HEK293 (cell line): Measurements from ENCODE around the gene CNBP.

ENCODE experiments used
- CTCF ChIA-PET: fragments of 350-600 bp; formaldehyde crosslinking; extraction: SDS; loops from one replicate; lab custom pipeline; 2021; ENCODE audit warnings: antibody characterized with exemption; lab: Yijun Ruan, JAX
- POLR2A ChIA-PET: fragments of 300-600 bp; formaldehyde crosslinking; extraction: SDS; loops from one replicate; lab custom pipeline; 2020; ENCODE audit warnings: antibody characterized with exemption, inconsistent platforms; lab: Yijun Ruan, JAX
- H3K27ac ChIP-seq: fragments of 200-500 bp; sonication (Bioruptor generic); 2 replicates; pipeline ENCODE4 v1.5.1; 2014; ENCODE audit warnings: low read depth, low read length, control low read depth, inconsistent platforms; ENCODE audit errors: extremely low read depth
- H3K36me3 ChIP-seq, 2 experiments: fragments of 200-500 bp in 1 of 2; sonication (Bioruptor generic) in 1 of 2; 1 replicate in 1 of 2; 2 replicates in 1 of 2; pipeline ENCODE4 v1.5.1; 2014 to 2017; ENCODE audit warnings: inconsistent platforms in 2 of 2, low read length in 2 of 2; ENCODE audit not compliant: control insufficient read depth in 2 of 2, insufficient read depth in 1 of 2
- H3K4me1 ChIP-seq: fragments of 200-500 bp; sonication (Bioruptor generic); 2 replicates; pipeline ENCODE4 v1.5.1; 2014; ENCODE audit warnings: mild to moderate bottlenecking, low read length, inconsistent platforms; ENCODE audit not compliant: control insufficient read depth, insufficient read depth
- H3K4me3 ChIP-seq: 2 replicates; pipeline ENCODE4 v1.5.1; 2011; ENCODE audit warnings: low read depth, mild to moderate bottlenecking, control low read depth, low read length, moderate library complexity
- H3K9me3 ChIP-seq: fragments of 200-500 bp; sonication (Bioruptor generic); 2 replicates; pipeline ENCODE4 v1.5.1; 2014; ENCODE audit warnings: low read depth, low read length, inconsistent platforms; ENCODE audit not compliant: control insufficient read depth, insufficient read depth
- FEZF1 ChIP-seq: fragments of 450-650 bp; formaldehyde crosslinking; IDR thresholded peaks from 2 replicates; pipeline ENCODE4 v1.5.1; 2016; ENCODE audit warnings: missing biosample characterization, missing genetic modification characterization
- GLIS1 ChIP-seq: fragments of 450-650 bp; formaldehyde crosslinking; IDR thresholded peaks from 2 replicates; pipeline ENCODE4 v1.5.1; 2016; ENCODE audit warnings: missing biosample characterization, missing genetic modification characterization
- SCRT2 ChIP-seq: fragments of 450-650 bp; formaldehyde crosslinking; IDR thresholded peaks from 2 replicates; pipeline ENCODE4 v1.5.1; 2016; ENCODE audit warnings: missing biosample characterization, missing genetic modification characterization
- TRIM28 ChIP-seq: IDR thresholded peaks from 2 replicates; pipeline ENCODE4 v1.6.1; 2011; ENCODE audit warnings: low read length, control low read depth, borderline replicate concordance
- ZBTB21 ChIP-seq: fragments of 450-650 bp; formaldehyde crosslinking; IDR thresholded peaks from 2 replicates; pipeline ENCODE4 v1.5.1; 2017; ENCODE audit warnings: missing biosample characterization, missing genetic modification characterization
- ZNF335 ChIP-seq: fragments of 450-650 bp; formaldehyde crosslinking; conservative IDR thresholded peaks from 2 replicates; pipeline ENCODE4 v1.5.1; 2016; ENCODE audit warnings: missing biosample characterization, missing genetic modification characterization
- ZNF514 ChIP-seq: fragments of 450-650 bp; formaldehyde crosslinking; IDR thresholded peaks from 2 replicates; pipeline ENCODE4 v1.5.1; 2016; ENCODE audit warnings: missing biosample characterization, missing genetic modification characterization
- ZNF518A ChIP-seq: fragments of 450-650 bp; formaldehyde crosslinking; conservative IDR thresholded peaks from 2 replicates; pipeline ENCODE4 v1.5.1; 2016; ENCODE audit warnings: low read depth, missing biosample characterization, missing genetic modification characterization
- ZNF76 ChIP-seq: fragments of 450-650 bp; formaldehyde crosslinking; IDR thresholded peaks from 2 replicates; pipeline ENCODE4; 2016; ENCODE audit warnings: low read depth, missing biosample characterization, missing genetic modification characterization, borderline replicate concordance
- ZNF768 ChIP-seq: fragments of 450-650 bp; formaldehyde crosslinking; IDR thresholded peaks from 2 replicates; pipeline ENCODE4 v1.5.1; 2018; ENCODE audit warnings: missing biosample characterization, mild to moderate bottlenecking, missing genetic modification characterization
- TF ChIP-seq, protein P1 (sequence below): fragments of 450-650 bp; formaldehyde crosslinking; IDR thresholded peaks from 2 replicates; pipeline ENCODE4 v1.5.1; 2016; ENCODE audit warnings: missing biosample characterization, missing genetic modification characterization

Gene CNBP

DNA sequence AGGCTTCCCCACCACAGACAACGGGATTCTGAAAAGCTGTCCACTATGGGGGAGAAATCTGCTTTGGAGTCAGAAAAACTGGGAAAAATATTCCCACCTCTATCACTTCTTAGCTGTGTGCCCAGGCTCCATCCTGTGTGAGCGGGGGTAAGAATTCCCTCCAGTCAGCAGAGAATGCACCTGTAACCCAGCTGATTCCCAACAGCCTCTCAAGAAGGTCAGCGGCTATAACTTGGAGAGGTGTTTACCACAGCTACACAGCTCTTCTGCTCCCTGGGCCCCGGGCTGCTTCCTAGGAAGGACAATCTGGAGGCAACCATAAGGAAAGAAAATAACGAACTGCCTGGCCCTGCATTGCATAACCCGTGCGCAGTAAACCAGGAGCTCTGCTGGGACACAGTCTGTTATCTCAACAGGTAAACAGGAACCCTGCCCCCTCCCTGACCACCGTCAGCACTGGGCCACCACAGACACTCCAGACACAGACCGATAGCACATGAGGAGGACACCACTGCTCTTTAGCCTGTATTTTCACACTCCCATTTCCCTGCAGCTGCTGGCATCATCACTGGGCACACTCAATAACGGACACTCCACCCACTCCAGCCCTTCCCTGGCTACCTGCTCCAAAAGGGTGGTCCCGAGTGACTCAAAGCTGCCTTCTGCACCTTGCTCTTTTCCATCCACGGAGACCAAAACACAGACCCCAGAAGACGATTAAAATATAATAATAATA is 64.2 kb downstream of the CNBP start:
- Histone ChIP-seq H3K4me1 (peaks cover 15% of the 10 kb centered on the region), H3K4me3 (peak overlapping the region; percentile 68)
- POLR2A ChIA-PET: interaction anchor here (0.5 to 0.9 kb wide), 2 partner anchors 10 to 103 kb away, joined by 3 read pairs; no protein-coding TSS in a partner anchor
- TF ChIP-seq ZNF76 (tag by site-specific recombination) (no peak), ZNF335 (tag by site-specific recombination) (peak; percentile 66), FEZF1 (tag by site-specific recombination) (no peak), GLIS1 (tag by site-specific recombination) (no peak), SCRT2 (tag by site-specific recombination) (peak; percentile 78), ZNF768 (no peak), ZNF514 (tag by site-specific recombination) (no peak)
- TF ChIP-seq, protein P1, sequence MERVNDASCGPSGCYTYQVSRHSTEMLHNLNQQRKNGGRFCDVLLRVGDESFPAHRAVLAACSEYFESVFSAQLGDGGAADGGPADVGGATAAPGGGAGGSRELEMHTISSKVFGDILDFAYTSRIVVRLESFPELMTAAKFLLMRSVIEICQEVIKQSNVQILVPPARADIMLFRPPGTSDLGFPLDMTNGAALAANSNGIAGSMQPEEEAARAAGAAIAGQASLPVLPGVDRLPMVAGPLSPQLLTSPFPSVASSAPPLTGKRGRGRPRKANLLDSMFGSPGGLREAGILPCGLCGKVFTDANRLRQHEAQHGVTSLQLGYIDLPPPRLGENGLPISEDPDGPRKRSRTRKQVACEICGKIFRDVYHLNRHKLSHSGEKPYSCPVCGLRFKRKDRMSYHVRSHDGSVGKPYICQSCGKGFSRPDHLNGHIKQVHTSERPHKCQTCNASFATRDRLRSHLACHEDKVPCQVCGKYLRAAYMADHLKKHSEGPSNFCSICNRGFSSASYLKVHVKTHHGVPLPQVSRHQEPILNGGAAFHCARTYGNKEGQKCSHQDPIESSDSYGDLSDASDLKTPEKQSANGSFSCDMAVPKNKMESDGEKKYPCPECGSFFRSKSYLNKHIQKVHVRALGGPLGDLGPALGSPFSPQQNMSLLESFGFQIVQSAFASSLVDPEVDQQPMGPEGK (tag by site-specific recombination): 0 out of 2 replicates have a peak, but pooled peaks have one; percentile 20
- TF ChIP-seq, all 188 proteins: peak for 3
- H3K36me3 ChIP-seq: peaks cover 0 to 6% of the 10 kb centered on the region in 2 experiments; a peak in 2 of 3 replicates
- CTCF ChIA-PET: interaction anchor here (0.6 to 1.9 kb wide), 2 partner anchors 67 to 149 kb away, joined by 4 to 15 read pairs; no protein-coding TSS in a partner anchor
- H3K9me3 ChIP-seq: no peaks in the 10 kb centered on the region
- H3K27ac ChIP-seq: peak overlapping the region; percentile 16; the same call in 1 of the 2 replicates

- TF ChIP-seq TRIM28 (no peak), ZNF518A (tag by site-specific recombination) (no peak), ZBTB21 (tag by site-specific recombination) (no peak)
- Histone ChIP-seq H3K4me1 (peaks cover 15% of the 10 kb centered on the region), H3K36me3 (peaks cover 0 to 6% of the 10 kb centered on the region in 2 experiments; a peak in 2 of 3 replicates), H3K4me3 (no peak overlapping the region), H3K9me3 (no peaks in the 10 kb centered on the region), H3K27ac (no peak overlapping the region)
- POLR2A ChIA-PET: no interaction called here
- CTCF ChIA-PET: no interaction called here
These were observed 65.0 kb downstream of the CNBP start for GRCh38 chr3:129118745-129119144.
